ENCODE measurements around the gene PTF1A.
"Not testable (repeated sequence)": the region's sequence is repeated elsewhere in the genome, so short reads cannot be mapped to it uniquely, and the experiment has no call there.

PTF1A gene

GRCh38 chr10:23203369-23204325 lies 11.5 kb downstream of the PTF1A start:
- DNase-seq (ENCODE audit: low read depth in 3 of 3): no peak

- DNase-seq (ENCODE audit: low read depth in 3 of 3): no peak
Measured at GRCh38 chr10:23204773-23205172, 12.7 kb downstream of the PTF1A start.

GRCh38 chr10:23205972-23206642 lies 14.0 kb downstream of the PTF1A start:
- no peak for DNase-seq (ENCODE audit: low read depth in 3 of 3)

GRCh38 chr10:23217471-23217870 lies 25.4 kb downstream of the PTF1A start:
- DNase-seq (ENCODE audit: low read depth in 3 of 3): no peak

- DNase-seq (ENCODE audit: low read depth in 3 of 3): no peak
Measured at GRCh38 chr10:23230582-23230981, 38.5 kb downstream of the PTF1A start.

DNA sequence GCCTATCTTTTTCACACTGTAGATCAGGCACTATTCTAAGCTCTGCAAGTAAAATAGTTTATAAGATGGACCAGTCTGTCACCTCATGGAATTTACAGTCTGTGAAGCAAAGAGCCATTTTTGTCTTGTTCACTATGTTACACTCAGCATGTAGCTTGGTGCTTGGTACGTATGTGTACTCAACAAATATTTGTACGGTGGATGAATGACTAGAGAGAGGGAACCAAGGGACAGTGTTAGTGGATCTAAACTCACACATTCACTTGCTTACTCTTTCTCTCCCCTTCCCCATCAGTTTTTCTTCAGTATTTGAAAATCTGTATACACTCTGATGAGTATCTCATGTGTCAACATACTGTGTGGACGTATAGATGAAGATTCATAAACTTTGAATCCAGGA lies 45.9 kb downstream of the PTF1A start:
- DNase-seq (ENCODE audit: low read depth in 3 of 3): no peak

GRCh38 chr10:23241779-23242178 lies 49.7 kb downstream of the PTF1A start:
- not testable (repeated sequence) for DNase-seq (ENCODE audit: low read depth in 3 of 3)

All from stimulated activated CD4-positive, alpha-beta T cell treated with anti-CD3 and anti-CD28 coated beads, TNF-alpha, amount 100 ng/mL, for 24 hours (primary cell).